CD4-positive, alpha-beta T cell treated with Interleukin-4 for 1 hour (primary cell): Measurements from ENCODE around the gene LGALS1.

Experiments used
- DNase-seq, 2 donors: peaks; one replicate each; pipeline ENCODE4 v3.0.0-alpha.2; 2020 to 2022

LGALS1 gene

DNA sequence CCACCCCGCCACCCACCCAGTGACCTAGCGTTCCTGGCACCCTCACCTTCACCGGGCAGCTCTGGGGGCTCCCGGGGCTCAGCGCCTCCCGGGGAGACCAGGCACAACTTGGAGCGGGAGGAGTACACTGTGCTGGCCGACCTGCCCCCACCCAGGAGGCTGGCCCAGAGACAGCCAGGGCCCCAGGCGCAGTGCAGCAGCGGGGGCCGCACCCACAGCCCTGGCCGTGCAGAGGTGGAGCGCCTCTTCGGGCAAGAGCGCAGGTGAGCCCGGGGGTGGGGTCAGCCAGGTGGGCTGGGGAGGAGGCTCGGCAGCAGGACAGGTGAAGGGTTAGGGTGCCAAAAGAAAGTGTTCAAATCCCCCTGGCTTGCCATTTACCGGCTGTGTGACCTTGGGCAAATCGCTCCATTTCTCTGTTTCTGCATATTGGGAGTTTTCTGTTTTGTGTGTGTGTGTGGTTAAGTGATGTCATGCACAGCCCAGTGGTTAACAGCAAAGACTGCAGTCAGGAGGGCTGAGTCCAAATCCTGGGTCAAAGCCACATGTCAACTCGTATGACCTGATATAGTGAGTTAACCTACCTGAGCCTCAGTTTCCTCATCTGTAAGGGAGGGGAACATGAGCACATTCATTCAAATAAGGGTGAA lies 50.9 kb downstream of the LGALS1 start:
- no peak for DNase-seq

DNA sequence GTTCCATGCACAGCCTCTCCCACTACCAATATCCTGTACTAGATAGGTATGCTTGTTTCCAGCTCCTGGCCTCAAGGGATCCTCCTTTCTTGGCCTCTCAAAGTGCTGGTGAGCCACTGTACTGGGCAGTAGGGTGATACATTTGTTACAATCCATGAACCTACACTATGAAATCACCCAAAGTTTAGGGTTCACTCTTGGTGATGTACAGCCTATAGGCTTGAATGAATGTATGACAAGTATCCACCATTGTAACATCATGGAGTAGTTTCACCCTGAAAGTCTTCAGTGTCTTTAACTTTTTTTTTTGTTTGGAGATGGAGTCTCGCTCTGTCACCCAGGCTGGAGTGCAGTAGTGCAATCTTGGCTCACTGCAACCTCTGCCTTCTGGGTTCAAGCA lies 53.2 kb downstream of the LGALS1 start:
- DNase-seq: no peak
